Loucy (cell line): ENCODE results near the gene STRIP2.

Source experiments
- CTCF ChIP-seq: fragments of 200-600 bp; sonication (generic); conservative IDR thresholded peaks from 2 replicates; pipeline ENCODE4 v1.5.1; 2014; ENCODE audit warnings: mild to moderate bottlenecking, antibody characterized with exemption, low read length
- EZH2phosphoT487 ChIP-seq: fragments of 200-600 bp; IDR thresholded peaks from 2 replicates; pipeline ENCODE4 v1.6.1; 2018; ENCODE audit warnings: antibody characterized with exemption, mild to moderate bottlenecking, moderate library complexity, borderline replicate concordance

DNA sequence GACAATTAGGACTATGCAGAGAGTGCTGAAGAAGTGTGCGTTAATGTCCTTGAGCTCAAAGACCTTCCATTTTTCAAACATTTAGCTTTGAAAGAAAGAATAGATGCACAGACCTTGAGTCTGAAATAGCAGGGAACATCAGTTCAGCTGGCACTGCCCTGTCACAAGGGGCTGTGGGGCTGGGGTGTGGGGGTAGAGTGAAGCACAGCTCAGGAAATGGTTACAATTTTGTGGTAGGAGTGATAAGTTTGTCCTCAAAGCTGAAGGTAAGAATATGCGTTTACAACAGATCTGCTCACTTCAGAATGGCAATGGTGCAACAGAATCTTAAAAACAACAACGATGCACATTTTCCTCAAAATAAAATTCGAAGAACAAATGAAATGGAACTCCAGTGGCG lies 101.7 kb downstream of the STRIP2 start:
- TF ChIP-seq CTCF (no peak), EZH2phosphoT487 (no peak)
